ENCODE data around the gene ZIC4.

Gene ZIC4

DNA sequence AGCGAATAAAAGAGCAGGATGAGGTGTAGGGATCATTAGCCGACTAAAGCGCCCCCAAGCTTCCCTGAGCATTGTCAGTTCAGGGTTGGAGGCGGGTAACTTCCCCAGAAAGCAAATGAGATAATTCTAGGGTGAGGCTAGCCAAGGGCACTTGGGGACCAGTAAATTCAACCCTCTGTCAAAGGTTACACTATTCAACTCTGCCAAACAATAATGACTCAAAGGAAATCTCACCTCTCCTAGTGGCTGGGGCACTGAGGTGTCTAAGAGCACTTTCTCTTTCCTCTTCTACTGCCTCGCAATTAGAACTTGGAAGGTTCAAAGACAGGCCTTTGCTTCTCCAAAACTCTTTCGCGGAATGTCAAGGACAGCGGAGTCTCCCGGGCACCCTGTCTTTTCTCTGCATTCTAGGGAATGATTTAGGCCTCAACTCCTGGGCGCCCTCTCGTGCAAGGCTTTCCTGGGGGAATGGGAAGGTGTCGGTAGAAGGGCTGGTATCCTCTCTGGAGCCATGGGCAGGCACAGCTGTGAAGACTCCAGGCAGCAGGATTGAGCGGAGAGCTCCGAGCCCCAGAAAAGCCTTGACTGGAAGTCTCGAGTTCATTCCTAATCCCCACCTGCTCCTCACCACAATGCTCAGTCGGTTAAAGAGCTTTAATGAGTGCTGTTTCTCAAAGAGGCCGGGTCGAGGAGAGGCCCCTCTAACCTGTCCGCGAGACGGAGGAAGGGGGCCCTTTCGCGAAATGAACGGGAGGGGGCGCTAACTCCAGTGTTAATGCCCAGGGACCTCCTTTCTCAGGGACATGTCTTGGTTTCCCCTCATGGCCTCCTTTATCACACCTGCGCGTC is 21.9 kb downstream of the ZIC4 start:
- ATAC-seq (ENCODE audit: low read depth) = no peak
- Mint-ChIP-seq H3K27me3 (peaks cover 20% of the 10 kb centered on the region), H3K36me3 (no peaks in the 10 kb centered on the region), H3K9me3 (peaks cover 2% of the 10 kb centered on the region), H3K27ac (no peak overlapping the region), H3K4me1 (no peaks in the 10 kb centered on the region), H3K4me3 (no peak overlapping the region)
- DNase-seq (ENCODE audit: low spot score in 2 of 2) = no peak

DNA sequence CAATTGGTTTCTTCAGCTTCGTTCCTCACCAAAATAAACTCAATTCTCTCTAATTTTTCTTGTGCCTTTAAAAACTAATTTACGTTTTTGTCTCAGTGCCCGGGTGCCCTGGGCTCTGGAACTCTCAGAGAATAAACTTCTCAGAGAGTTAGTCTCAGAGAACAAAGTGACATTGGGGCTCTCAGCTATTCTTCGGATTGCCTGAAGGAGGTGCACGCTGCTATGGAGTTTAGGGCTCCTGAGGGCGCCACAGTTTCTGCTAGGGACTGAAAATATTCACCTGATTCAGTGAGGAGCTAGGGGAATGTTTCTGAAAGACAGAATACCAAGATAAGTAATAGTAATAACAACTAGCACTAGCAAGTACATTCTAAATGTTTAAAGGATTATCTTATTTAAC is 22.7 kb downstream of the ZIC4 start:
- H3K9me3 Mint-ChIP-seq = peaks cover 2% of the 10 kb centered on the region
- no peaks in the 10 kb centered on the region for H3K36me3 Mint-ChIP-seq
- ATAC-seq (ENCODE audit: low read depth) = no peak
- peaks cover 18% of the 10 kb centered on the region for H3K27me3 Mint-ChIP-seq
- no peaks in the 10 kb centered on the region for H3K4me1 Mint-ChIP-seq
- H3K27ac Mint-ChIP-seq = no peak overlapping the region
- H3K4me3 Mint-ChIP-seq = no peak overlapping the region
- DNase-seq (ENCODE audit: low spot score in 2 of 2) = no peak

DNA sequence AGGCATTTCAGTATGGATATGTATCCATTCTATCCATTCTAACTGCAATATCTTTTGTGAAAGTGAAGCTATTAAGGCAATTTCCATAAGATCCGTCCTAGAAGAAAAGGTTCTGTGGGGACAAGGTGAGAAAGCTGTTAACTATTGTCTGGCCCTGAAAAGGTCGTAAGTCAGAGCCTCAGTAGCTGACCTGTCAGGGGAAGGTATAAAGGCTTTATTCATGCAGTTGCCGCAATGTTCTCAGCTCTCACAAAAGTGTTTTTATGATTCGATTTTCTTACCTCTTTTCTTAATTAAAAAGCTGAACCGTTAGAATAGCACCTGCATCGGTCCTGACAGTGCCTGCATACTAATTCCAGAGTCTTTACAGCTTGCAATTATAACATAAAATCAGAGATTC is 24.7 kb downstream of the ZIC4 start:
- Mint-ChIP-seq H3K4me3 (no peak overlapping the region), H3K27me3 (peaks cover 16% of the 10 kb centered on the region), H3K27ac (no peak overlapping the region), H3K9me3 (no peaks in the 10 kb centered on the region), H3K4me1 (no peaks in the 10 kb centered on the region), H3K36me3 (no peaks in the 10 kb centered on the region)
- ATAC-seq (ENCODE audit: low read depth) (no peak), DNase-seq (ENCODE audit: low spot score in 2 of 2) (no peak)

DNA sequence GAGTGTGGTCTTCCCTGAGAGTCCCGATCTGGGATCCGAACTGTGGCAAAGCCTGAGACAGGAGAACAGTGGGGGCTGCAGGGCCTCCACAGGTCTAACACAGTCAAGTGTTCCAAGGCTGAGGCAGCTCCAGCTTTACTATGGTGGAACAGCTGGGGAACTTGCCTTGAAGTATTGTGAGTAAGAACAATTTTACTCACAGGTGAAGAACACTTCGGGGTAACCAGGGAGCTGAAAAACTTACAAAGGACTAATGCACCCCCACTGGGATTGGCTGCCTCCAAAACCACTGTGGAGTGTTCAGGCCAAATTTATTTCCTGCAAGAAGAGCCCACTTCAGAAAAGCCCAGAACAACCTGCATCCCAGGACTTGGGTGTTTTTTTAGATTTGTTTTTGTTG is 25.4 kb downstream of the ZIC4 start:
- no peaks in the 10 kb centered on the region for H3K4me1 Mint-ChIP-seq
- no peaks in the 10 kb centered on the region for H3K36me3 Mint-ChIP-seq
- H3K9me3 Mint-ChIP-seq = no peaks in the 10 kb centered on the region
- peaks cover 16% of the 10 kb centered on the region for H3K27me3 Mint-ChIP-seq
- H3K4me3 Mint-ChIP-seq = no peak overlapping the region
- H3K27ac Mint-ChIP-seq = no peak overlapping the region
- DNase-seq (ENCODE audit: low spot score in 2 of 2) (no peak), ATAC-seq (ENCODE audit: low read depth) (no peak)

DNA sequence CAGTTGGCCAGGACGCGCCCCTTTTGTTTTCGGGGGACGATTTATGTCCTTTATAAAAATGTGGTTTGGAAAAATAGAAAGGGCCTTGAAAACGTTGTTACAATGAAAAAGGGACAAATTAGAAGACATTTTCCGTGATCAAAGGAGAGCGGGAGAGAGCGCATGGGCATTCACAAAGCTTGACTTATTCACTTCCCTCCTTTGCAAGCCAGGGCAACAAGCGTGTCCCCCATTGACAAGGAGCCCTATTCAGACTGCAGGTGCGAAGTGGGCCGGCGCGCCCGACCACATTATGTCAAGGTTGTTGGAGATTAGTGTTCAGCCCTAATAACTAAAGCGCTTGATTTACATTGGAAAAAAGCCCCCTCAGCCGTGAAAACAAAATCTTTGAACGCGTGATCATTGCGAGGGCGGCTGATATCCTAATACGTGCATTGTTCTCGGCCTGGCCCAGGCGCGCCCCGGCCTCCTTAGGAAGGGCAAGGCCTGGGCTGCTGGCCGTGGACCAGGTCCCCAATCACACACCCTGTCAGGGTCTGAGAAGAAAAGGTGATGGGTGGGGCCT is 25.9 kb downstream of the ZIC4 start:
- no peaks in the 10 kb centered on the region for H3K4me1 Mint-ChIP-seq
- no peak for ATAC-seq (ENCODE audit: low read depth)
- H3K36me3 Mint-ChIP-seq = no peaks in the 10 kb centered on the region
- no peak overlapping the region for H3K27ac Mint-ChIP-seq
- no peaks in the 10 kb centered on the region for H3K9me3 Mint-ChIP-seq
- H3K27me3 Mint-ChIP-seq = peaks cover 16% of the 10 kb centered on the region
- no peak overlapping the region for H3K4me3 Mint-ChIP-seq
- no peak for DNase-seq (ENCODE audit: low spot score in 2 of 2)

DNA sequence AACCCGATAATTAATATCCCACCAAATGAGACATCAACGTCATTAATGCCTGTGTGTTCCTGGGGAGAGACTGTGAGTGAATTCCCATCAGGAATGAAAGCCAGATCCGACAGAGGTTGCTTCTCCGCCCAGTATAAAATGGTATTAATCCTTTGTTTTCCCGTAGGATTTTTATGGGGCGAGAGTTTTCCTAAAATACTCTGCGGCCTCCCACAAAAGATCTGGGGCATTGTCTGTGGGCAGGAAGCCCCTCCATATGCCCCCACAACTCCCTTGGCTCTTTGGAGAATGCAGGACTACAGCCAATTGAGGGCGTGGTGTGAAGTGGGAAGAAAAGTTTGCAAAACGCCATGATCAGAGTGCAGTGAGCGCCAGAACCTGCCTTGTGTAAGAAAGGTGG is 26.7 kb downstream of the ZIC4 start:
- Mint-ChIP-seq H3K27me3 (peaks cover 18% of the 10 kb centered on the region), H3K36me3 (no peaks in the 10 kb centered on the region), H3K4me1 (no peaks in the 10 kb centered on the region), H3K27ac (no peak overlapping the region), H3K9me3 (no peaks in the 10 kb centered on the region), H3K4me3 (no peak overlapping the region)
- ATAC-seq (ENCODE audit: low read depth) (no peak), DNase-seq (ENCODE audit: low spot score in 2 of 2) (no peak)

DNA sequence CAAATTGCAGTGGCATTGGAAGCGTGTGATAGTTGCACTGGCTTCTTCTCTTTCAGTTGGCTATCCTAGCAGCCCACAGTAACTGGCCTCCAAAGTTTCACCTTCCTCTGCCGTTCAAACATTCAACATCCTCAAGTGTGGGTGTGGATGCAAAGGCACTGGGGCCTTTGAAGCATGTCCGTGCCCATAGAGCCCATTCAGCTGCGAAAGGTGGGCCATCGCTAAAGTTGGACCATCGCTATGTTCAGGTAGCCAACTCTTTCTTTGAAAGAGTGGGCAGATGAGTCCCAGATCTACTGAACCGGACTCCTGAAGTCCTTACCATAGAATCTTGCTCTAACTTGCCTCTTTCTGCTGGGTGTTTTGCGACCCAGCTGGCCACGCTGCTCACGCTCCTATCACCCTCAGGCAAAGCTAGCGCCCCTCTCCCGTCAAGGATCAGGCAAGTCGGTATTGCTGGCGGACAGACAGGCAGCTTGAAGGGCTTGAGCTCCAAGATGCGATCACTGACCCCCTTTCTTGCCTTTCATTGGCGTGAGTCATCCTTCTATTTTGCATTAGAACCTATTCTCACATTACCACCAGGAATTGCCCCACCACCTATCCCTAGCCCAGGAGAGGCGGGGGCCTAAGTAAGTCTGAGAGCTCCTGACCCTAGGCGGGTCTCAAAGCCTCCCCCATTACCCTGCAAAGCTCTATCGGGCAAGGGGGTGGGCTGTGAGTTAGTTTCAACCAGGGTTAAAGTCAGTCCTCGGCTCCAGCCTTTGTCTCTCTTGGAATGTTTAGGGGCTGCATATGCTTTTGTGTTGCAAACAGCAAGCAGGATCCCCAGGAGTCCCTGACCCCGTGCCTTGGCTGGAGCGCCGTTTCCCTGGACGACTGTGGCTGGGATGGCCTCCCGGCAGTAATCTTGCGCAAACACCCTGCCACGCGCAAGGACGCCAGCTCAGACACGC is 28.7 kb downstream of the ZIC4 start:
- H3K36me3 Mint-ChIP-seq = no peaks in the 10 kb centered on the region
- ATAC-seq (ENCODE audit: low read depth) = no peak

DNA sequence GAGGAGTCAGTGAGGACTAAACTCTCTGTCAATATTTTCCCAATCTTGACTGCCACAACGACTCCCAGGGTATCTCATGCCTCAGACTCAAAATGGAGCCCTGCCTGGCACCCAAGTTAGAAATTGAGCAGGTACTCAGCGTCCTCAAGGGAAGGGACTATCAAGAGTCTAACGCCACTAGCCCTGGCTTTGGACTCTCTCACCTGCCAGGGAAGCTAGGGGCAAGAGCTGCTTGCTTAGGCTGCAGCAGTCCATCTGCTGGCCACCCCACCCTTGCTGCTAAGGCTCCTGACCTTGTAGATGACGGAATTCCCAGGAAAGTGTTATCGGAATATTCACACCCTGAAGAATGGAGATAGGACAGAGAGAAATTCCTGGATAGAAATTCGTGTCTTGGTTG is 33.0 kb downstream of the ZIC4 start:
- Mint-ChIP-seq H3K27me3 (peaks cover 32% of the 10 kb centered on the region), H3K9me3 (peaks cover 2% of the 10 kb centered on the region), H3K4me1 (no peaks in the 10 kb centered on the region), H3K36me3 (peaks cover 2% of the 10 kb centered on the region), H3K4me3 (no peak overlapping the region), H3K27ac (no peak overlapping the region)
- ATAC-seq (ENCODE audit: low read depth) = no peak
- DNase-seq (ENCODE audit: low spot score in 2 of 2) = no peak

More for the DNA sequence above, 28.7 kb downstream of the ZIC4 start:
- Mint-ChIP-seq H3K9me3 (no peaks in the 10 kb centered on the region), H3K4me3 (no peak overlapping the region), H3K27ac (no peak overlapping the region), H3K27me3 (peaks cover 21% of the 10 kb centered on the region), H3K4me1 (no peaks in the 10 kb centered on the region)
- no peak for DNase-seq (ENCODE audit: low spot score in 2 of 2)

DNA sequence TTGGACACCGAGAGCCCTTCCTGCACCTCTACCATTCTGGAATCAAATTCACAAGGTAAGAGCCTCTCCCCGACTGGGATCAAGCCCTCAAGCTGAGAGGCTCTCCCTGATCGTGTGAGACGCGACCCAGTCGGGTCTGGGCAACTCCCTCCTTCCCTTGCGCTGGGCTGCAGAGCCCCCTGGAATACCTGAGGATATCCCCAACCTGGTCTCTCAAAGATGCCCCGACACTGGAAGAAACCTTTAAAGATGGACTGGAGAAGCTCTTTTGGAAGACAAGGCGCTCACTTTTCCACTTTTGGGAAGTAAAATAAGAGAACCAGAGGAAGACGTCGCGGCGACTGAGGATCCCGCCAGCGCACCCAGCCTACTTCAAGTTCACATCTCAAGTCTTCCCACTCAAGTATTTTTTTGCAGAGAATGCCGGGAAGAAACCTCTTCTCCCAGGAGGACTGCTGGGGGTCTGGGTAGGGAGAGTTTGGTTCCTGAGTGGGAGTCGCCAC is 33.8 kb downstream of the ZIC4 start:
- no peak for ATAC-seq (ENCODE audit: low read depth)
- Mint-ChIP-seq H3K27me3 (peaks cover 35% of the 10 kb centered on the region), H3K36me3 (peaks cover 2% of the 10 kb centered on the region), H3K9me3 (peaks cover 2% of the 10 kb centered on the region), H3K4me1 (no peaks in the 10 kb centered on the region), H3K4me3 (no peak overlapping the region), H3K27ac (no peak overlapping the region)
- DNase-seq (ENCODE audit: low spot score in 2 of 2) = no peak

DNA sequence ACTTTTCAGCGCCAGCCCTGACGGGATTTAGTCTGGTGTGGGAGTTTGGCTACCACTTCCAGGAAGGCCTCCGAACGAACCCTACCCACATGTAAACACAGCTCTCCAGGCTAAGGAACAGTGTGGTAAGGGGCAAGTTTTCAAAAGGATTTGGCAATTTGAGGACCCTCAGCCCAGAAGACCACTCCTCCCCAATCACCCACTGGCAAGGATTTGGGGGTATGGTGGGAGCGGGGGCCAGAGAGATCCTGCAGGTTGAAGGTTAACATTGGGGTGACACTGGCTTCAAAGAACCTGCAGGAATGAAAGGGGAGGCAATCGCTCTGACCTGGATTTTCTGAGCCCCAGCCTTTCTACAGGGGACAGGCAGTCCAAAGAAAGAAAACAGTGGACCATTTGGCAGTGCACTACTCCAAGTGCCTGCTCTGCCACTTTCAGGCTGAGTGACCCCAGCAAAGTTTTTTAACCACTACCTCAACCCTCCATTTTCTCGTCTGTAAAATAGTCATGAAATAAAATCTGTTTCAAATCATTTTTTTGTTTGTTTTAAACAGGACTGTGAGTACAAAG is 34.5 kb downstream of the ZIC4 start:
- Mint-ChIP-seq H3K4me1 (no peaks in the 10 kb centered on the region), H3K9me3 (peaks cover 2% of the 10 kb centered on the region), H3K36me3 (peaks cover 2% of the 10 kb centered on the region), H3K27me3 (peaks cover 31% of the 10 kb centered on the region), H3K4me3 (no peak overlapping the region), H3K27ac (no peak overlapping the region)
- no peak for ATAC-seq (ENCODE audit: low read depth)
- no peak for DNase-seq (ENCODE audit: low spot score in 2 of 2)

DNA sequence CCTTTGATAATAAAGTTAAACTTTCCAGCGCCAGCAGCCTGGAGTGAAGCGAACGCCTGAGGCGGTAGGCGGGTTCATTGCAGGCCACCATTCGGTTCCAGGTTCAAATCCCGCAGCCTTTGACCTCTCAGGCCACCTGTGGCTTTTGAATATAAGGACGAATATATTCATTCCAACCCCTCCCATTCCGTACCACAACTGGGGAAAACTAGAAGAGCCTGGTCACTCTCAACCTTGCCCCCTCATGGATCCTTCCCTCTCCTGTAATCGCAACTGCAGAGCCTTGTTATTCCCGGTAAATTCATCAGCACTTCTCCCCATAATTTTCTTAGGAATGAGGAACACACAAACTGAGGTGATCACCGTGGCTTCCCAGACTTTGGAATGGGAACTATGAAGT is 35.2 kb downstream of the ZIC4 start:
- Mint-ChIP-seq H3K4me1 (no peaks in the 10 kb centered on the region), H3K27ac (no peak overlapping the region), H3K27me3 (peaks cover 31% of the 10 kb centered on the region), H3K4me3 (no peak overlapping the region), H3K36me3 (peaks cover 2% of the 10 kb centered on the region), H3K9me3 (peaks cover 2% of the 10 kb centered on the region)
- no peak for DNase-seq (ENCODE audit: low spot score in 2 of 2)
- ATAC-seq (ENCODE audit: low read depth) = no peak

DNA sequence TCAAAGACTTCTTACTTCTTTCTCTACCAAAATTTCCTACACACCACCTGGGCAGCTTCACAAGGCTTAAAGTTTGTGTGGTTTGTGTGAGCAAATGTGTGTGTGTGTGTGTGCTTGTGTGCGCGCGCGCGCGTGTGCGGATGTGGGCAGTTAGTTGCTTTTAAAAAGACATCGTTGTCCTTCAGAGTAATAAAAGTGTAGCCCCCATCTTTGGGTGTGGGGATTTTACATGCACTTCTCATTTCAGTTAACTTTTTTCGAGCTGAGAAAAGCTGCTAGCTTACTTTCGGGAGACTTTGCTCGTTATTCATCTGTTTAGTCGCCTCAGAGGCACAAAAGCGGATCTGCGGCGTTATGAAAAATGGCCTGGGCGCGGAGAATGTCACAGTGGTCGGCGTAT is 36.0 kb downstream of the ZIC4 start:
- no peaks in the 10 kb centered on the region for H3K4me1 Mint-ChIP-seq
- peaks cover 2% of the 10 kb centered on the region for H3K9me3 Mint-ChIP-seq
- no peak overlapping the region for H3K4me3 Mint-ChIP-seq
- ATAC-seq (ENCODE audit: low read depth) = no peak
- peaks cover 2% of the 10 kb centered on the region for H3K36me3 Mint-ChIP-seq
- H3K27ac Mint-ChIP-seq = no peak overlapping the region
- H3K27me3 Mint-ChIP-seq = peaks cover 31% of the 10 kb centered on the region
- no peak for DNase-seq (ENCODE audit: low spot score in 2 of 2)

DNA sequence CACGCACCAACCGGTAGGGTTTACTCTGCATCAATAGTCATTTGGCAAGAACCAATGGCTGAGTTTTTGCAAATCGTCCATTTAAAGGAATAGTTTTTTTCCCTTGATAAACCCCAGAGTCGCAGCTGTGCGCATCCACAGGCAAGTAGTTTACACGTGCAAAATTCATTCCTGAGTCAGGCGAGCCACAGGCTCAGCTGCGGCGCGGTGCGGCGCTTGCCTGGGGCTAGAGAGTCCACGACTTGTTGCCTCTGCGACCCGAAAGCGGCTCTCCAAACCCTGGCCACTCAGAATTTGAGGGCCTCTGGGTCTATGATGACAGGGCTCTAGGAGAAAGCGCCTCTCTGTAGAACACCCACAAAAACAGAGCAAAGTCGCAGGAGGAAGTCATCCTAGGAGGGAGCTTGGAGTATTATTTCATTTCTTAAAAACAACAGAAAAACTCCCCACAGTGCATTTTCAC is 36.7 kb downstream of the ZIC4 start:
- H3K27ac Mint-ChIP-seq = no peak overlapping the region
- H3K4me3 Mint-ChIP-seq = no peak overlapping the region
- DNase-seq (ENCODE audit: low spot score in 2 of 2) (no peak), ATAC-seq (ENCODE audit: low read depth) (no peak)
- H3K36me3 Mint-ChIP-seq = peaks cover 2% of the 10 kb centered on the region
- H3K9me3 Mint-ChIP-seq = peaks cover 3% of the 10 kb centered on the region
- peaks cover 34% of the 10 kb centered on the region for H3K27me3 Mint-ChIP-seq
- H3K4me1 Mint-ChIP-seq = no peaks in the 10 kb centered on the region

DNA sequence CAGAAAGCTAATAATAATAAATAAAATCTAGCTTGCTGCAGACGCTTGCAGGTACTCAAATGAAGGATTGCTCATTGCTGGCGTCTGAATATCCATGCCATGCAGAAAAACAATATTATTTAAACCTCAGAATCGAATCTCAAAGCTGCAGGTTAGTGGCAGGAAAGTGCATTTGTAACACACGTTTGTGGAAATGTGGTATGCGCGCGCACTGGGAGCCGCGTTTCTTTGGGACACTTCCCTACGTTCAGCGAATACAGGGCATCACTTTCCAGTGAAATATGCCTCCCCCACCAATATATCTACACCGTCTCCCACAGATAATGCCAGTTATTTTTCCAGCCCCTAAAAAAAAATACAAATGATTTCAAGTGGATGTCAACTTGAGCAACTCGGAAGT is 37.1 kb downstream of the ZIC4 start:
- peaks cover 2% of the 10 kb centered on the region for H3K36me3 Mint-ChIP-seq
- no peak overlapping the region for H3K27ac Mint-ChIP-seq
- peaks cover 35% of the 10 kb centered on the region for H3K27me3 Mint-ChIP-seq
- DNase-seq (ENCODE audit: low spot score in 2 of 2) = no peak
- H3K9me3 Mint-ChIP-seq = peaks cover 6% of the 10 kb centered on the region
- H3K4me3 Mint-ChIP-seq = no peak overlapping the region
- ATAC-seq (ENCODE audit: low read depth) = no peak
- no peaks in the 10 kb centered on the region for H3K4me1 Mint-ChIP-seq
